GM10847 (cell line): Measurements from ENCODE around the gene PCAT6.

Source experiments
- POLR2A ChIP-seq: IDR thresholded peaks from 2 replicates; pipeline ENCODE4 v1.6.1; 2011; ENCODE audit not compliant: insufficient read length; ENCODE audit errors: extremely low read depth

Gene PCAT6

GRCh38 chr1:202802998-202803932 is 7.5 kb upstream of the PCAT6 start:
- no peak for TF ChIP-seq POLR2A

GRCh38 chr1:202804126-202804525 is 6.6 kb upstream of the PCAT6 start:
- TF ChIP-seq POLR2A = no peak

GRCh38 chr1:202805886-202806844 is 4.6 kb upstream of the PCAT6 start:
- TF ChIP-seq POLR2A = no peak

GRCh38 chr1:202806845-202807450 is 3.8 kb upstream of the PCAT6 start:
- no peak for TF ChIP-seq POLR2A

- no peak for TF ChIP-seq POLR2A
Observed at GRCh38 chr1:202807451-202807925, 3.3 kb upstream of the PCAT6 start.

GRCh38 chr1:202807926-202808757 is 2.6 kb upstream of the PCAT6 start, which contains the start of gene KDM5B:
Gene KDM5B, minus strand, starts transcription at chr1:202808421. Its CDS starts 116 bp downstream, at chr1:202808305.
- peak; percentile 82 for TF ChIP-seq POLR2A

- TF ChIP-seq POLR2A = no peak
Observed at GRCh38 chr1:202809597-202810159, 1.1 kb upstream of the PCAT6 start.

- no peak for TF ChIP-seq POLR2A
Observed at GRCh38 chr1:202810193-202810614, 550 bp upstream of the PCAT6 start.

- no peak for TF ChIP-seq POLR2A
Observed at GRCh38 chr1:202811296-202812175, 782 bp downstream of the PCAT6 start.

- TF ChIP-seq POLR2A = no peak
Observed at GRCh38 chr1:202812176-202813026, 1.6 kb downstream of the PCAT6 start.

GRCh38 chr1:202815120-202815519 is 4.4 kb downstream of the PCAT6 start:
- no peak for TF ChIP-seq POLR2A

GRCh38 chr1:202818819-202819218 is 8.1 kb downstream of the PCAT6 start:
- no peak for TF ChIP-seq POLR2A
